ENCODE results near the gene DLEC1. TPM values are rescaled to one million over a fixed set of nuclear protein-coding genes. Genes with fewer than 3 reads are reported as not detected.
A peak's percentile ranks its signal among the peaks of the same experiment; 100 is the strongest.

DLEC1 gene
- total and polyA plus RNA-seq, 8 donors, result 0.14 to 0.75 (median 0.51) TPM

- Histone ChIP-seq H3K36me3 (no peaks in the 10 kb centered on the region), H3K27ac (no peak overlapping the region), H3K9me3 (no peaks in the 10 kb centered on the region), H3K27me3 (no peaks in the 10 kb centered on the region), H3K4me3 (no peak overlapping the region), H3K4me1 (no peaks in the 10 kb centered on the region)
- 75 to 85% methylated on average over 16 of the region's 16 CpGs for WGBS, 2 donors
- ATAC-seq, result no peak
- TF ChIP-seq CTCF (IDR thresholded peaks at IDR 0.05), result no peak
- intact Hi-C loops (cut with DNase I), result loop anchor here in 1 of 3 donors (10.0 kb wide), 2 partner anchors 257 to 373 kb away; no protein-coding TSS in a partner anchor
- no peak for FAIRE-seq
- DNase-seq, result peak in 3 of 6 donors; percentile 6 to 49 (median 48)
These were observed 72.8 kb downstream of the DLEC1 start for GRCh38 chr3:38111696-38112377.

DNA sequence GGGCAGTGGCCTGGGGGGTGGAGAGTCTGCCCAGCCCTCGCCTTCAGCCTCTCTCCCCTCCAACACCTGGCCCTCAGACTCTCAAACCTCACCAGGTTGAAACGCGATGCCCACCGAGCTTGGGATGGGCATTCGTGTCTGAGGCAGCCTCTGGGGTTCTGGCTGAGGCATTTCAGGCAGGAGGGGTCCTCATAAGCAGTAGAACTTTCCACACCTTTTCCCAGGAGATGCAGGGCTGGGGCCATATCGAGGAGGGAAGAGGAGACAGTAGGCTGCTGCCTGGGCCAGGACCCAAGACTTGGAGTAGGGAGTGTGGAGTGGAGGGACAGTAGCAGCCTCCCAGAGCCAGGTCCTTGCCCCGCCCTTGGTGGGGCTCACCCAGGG is 73.4 kb downstream of the DLEC1 start:
- 74 to 80% methylated on average over 7 of the region's 7 CpGs for WGBS, 2 donors
- H3K4me1 ChIP-seq, result no peaks in the 10 kb centered on the region
- peak in 2 of 6 donors; percentile 6 to 23 for DNase-seq

GRCh38 chr3:38114052-38114874 is 75.3 kb downstream of the DLEC1 start:
- H3K27me3 ChIP-seq, result no peaks in the 10 kb centered on the region
- H3K36me3 ChIP-seq, result no peaks in the 10 kb centered on the region
- no peak for TF ChIP-seq CTCF (IDR thresholded peaks at IDR 0.05)
- FAIRE-seq (no peak), ATAC-seq (no peak), DNase-seq (peak in 3 of 6 donors; percentile 9 to 73 (median 57))
- H3K4me3 ChIP-seq, result no peak overlapping the region
- H3K9me3 ChIP-seq, result no peaks in the 10 kb centered on the region
- intact Hi-C loops (cut with DNase I), result loop anchor here in 1 of 3 donors (10.0 kb wide), 2 partner anchors 259 to 371 kb away; no protein-coding TSS in a partner anchor
- WGBS, 2 donors, result 74 to 77% methylated on average over 11 to 13 of the region's 13 CpGs
- H3K27ac ChIP-seq, result no peak overlapping the region
- H3K4me1 ChIP-seq, result no peaks in the 10 kb centered on the region

More for the DNA sequence above, 73.4 kb downstream of the DLEC1 start:
- no peak for TF ChIP-seq CTCF (IDR thresholded peaks at IDR 0.05)
- no peak overlapping the region for H3K4me3 ChIP-seq
- intact Hi-C loops (cut with DNase I), result loop anchor here in 1 of 3 donors (10.0 kb wide), 2 partner anchors 258 to 372 kb away; no protein-coding TSS in a partner anchor
- ATAC-seq, result no peak
- H3K36me3 ChIP-seq, result no peaks in the 10 kb centered on the region
- no peaks in the 10 kb centered on the region for H3K9me3 ChIP-seq
- no peak for FAIRE-seq
- H3K27me3 ChIP-seq, result no peaks in the 10 kb centered on the region
- H3K27ac ChIP-seq, result no peak overlapping the region

- no peak for FAIRE-seq
- peak in 2 of 6 donors; percentile 8 to 43 for DNase-seq
- Histone ChIP-seq H3K4me3 (no peak overlapping the region), H3K36me3 (no peaks in the 10 kb centered on the region), H3K4me1 (no peaks in the 10 kb centered on the region), H3K27me3 (no peaks in the 10 kb centered on the region), H3K9me3 (no peaks in the 10 kb centered on the region), H3K27ac (no peak overlapping the region)
- TF ChIP-seq CTCF (IDR thresholded peaks at IDR 0.05), result no peak
- intact Hi-C loops (cut with DNase I), result loop anchor here in 1 of 3 donors (10.0 kb wide), 2 partner anchors 260 to 370 kb away; no protein-coding TSS in a partner anchor
- no peak for ATAC-seq
- 68 to 79% methylated on average over 13 of the region's 13 CpGs for WGBS, 2 donors
These were observed 76.1 kb downstream of the DLEC1 start for GRCh38 chr3:38114875-38115644.

Measured in pancreas (tissue), 10 donors.